KOPT-K1 (cell line): ENCODE data around the gene SH3PXD2A.

Source experiments
- H3K27ac ChIP-seq: fragments of 200-600 bp; sonication (generic); 2 replicates; pipeline ENCODE4 v1.5.1; 2016; ENCODE audit warnings: antibody characterized with exemption, mild to moderate bottlenecking, low read depth, low read length; ENCODE audit not compliant: poor library complexity, severe bottlenecking
- H3K36me3 ChIP-seq: fragments of 200-600 bp; sonication (generic); 2 replicates; pipeline ENCODE4 v1.5.1; 2017; ENCODE audit warnings: antibody characterized with exemption, mild to moderate bottlenecking, low read length, moderate library complexity; ENCODE audit not compliant: insufficient read depth
- H3K9me3 ChIP-seq: fragments of 200-600 bp; sonication (generic); 2 replicates; pipeline ENCODE4 v1.5.1; 2017; ENCODE audit warnings: antibody characterized with exemption, low read length, mild to moderate bottlenecking; ENCODE audit not compliant: insufficient read depth, poor library complexity, severe bottlenecking

Gene SH3PXD2A

DNA sequence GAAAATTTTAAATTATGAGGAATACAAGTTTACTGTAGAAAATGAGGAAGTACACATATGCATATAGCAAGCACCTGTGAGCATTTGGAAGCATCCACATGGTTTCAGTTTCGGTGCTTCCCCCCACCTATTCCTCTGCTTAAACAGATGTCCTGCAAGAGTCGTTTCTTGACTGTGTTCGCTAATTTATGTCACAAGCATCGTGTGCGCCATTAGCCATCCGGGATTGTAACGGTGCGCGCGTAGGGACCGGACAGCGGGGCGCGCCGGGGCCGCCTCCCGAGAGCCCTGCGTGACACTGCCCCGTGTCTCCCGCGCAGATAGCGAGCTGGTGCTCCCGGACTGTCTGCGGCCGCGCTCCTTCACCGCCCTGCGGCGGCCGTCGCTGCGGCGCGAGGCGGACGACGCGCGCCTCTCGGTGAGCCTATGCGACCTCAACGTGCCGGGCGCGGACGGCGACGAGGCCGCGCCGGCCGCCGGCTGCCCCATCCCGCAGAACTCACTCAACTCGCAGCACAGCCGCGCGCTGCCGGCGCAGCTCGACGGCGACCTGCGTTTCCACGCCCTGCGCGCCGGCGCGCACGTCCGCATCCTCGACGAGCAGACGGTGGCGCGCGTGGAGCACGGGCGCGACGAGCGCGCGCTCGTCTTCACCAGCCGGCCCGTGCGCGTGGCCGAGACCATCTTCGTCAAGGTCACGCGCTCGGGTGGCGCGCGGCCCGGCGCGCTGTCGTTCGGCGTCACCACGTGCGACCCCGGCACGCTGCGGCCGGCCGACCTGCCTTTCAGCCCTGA is 271.0 kb downstream of the SH3PXD2A start:
- H3K9me3 ChIP-seq, result no peaks in the 10 kb centered on the region
- H3K36me3 ChIP-seq, result no peaks in the 10 kb centered on the region
- H3K27ac ChIP-seq, result no peak overlapping the region

DNA sequence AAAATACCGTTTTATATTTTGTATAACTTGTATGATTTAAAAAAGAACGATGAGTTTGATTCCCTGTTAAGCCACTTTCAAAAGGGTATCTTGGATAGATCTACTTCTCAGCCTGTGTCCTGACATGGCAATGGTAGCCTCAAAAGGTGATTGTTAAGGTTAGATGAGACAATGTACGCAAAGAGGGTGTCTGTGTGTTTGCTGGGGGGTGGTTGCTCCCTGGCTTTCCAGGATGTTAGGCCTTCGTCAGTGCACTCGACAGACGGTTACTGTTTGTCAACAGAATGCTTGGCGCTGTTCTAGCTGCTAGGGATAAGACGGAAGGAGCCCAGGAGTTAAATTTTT is 271.5 kb downstream of the SH3PXD2A start:
- Histone ChIP-seq H3K36me3 (no peaks in the 10 kb centered on the region), H3K9me3 (no peaks in the 10 kb centered on the region), H3K27ac (no peak overlapping the region)

DNA sequence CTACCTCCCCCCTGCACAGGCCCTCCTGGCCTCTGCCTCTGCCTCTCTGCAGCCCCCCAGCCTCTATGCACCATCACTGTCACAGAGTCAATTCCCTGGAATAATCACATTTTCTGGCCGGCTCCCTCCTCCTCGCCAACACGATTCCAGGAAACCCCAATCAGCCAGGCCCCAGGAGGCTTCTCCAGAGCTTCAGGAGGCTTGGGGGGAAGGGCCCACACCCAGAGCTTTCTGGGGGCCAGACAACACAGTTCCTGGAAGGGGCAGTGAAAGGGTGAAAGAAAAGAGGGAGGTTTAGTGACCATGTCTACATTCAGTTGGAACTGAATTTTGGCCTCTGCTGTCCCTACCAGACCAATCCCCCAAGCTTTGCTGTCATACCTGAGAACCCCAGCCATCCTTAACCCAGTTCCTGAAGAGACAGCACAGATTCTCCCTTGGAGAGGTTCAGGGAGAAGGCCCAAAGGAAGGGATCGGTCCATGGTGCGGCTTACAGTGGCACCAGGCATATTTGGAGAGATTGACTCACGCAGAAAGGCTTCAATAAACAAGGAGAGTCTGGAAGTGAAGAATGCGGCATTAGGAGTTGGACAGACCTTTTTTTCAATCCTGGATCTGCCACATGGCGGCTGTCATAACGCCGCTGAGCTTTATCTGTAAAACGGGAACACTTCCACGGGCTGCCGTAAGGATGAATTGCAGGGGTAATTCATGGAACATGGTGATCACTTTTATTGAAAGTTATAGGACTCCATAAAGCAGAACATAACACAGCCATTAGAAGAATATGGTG is 272.8 kb downstream of the SH3PXD2A start:
- Histone ChIP-seq H3K27ac (no peak overlapping the region), H3K36me3 (no peaks in the 10 kb centered on the region), H3K9me3 (no peaks in the 10 kb centered on the region)

- Histone ChIP-seq H3K36me3 (no peaks in the 10 kb centered on the region), H3K9me3 (no peaks in the 10 kb centered on the region), H3K27ac (no peak overlapping the region)
Measured at GRCh38 chr10:103581499-103581898, 273.9 kb downstream of the SH3PXD2A start.

GRCh38 chr10:103580430-103580829 is 274.9 kb downstream of the SH3PXD2A start:
- no peaks in the 10 kb centered on the region for H3K36me3 ChIP-seq
- no peak overlapping the region for H3K27ac ChIP-seq
- no peaks in the 10 kb centered on the region for H3K9me3 ChIP-seq

DNA sequence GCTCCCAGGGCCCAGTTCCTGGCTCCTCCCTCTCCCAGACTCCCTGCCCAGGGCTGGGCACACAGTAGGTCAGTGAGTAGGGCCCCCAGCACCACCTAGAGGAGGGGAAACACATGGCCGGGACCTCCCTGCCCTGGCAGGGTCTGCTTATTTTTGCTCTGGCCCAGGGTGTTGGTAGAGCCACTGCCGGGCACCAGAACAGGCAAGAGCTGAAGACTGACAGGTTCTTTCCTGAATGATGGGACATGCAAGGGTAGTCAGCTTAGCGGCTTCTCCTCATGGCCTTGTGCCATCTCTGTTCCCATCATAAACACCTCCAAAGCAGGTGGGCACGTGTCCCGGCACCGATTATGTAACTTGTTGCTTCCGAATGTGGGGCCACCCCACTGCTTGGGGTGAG is 275.4 kb downstream of the SH3PXD2A start:
- Histone ChIP-seq H3K9me3 (no peaks in the 10 kb centered on the region), H3K36me3 (no peaks in the 10 kb centered on the region), H3K27ac (no peak overlapping the region)

- Histone ChIP-seq H3K27ac (no peak overlapping the region), H3K9me3 (no peaks in the 10 kb centered on the region), H3K36me3 (no peaks in the 10 kb centered on the region)
Measured at GRCh38 chr10:103578782-103579382, 276.5 kb downstream of the SH3PXD2A start.

- H3K36me3 ChIP-seq, result no peaks in the 10 kb centered on the region
- no peaks in the 10 kb centered on the region for H3K9me3 ChIP-seq
- no peak overlapping the region for H3K27ac ChIP-seq
Measured at GRCh38 chr10:103576862-103577261, 278.5 kb downstream of the SH3PXD2A start.

- Histone ChIP-seq H3K36me3 (no peaks in the 10 kb centered on the region), H3K9me3 (no peaks in the 10 kb centered on the region), H3K27ac (no peak overlapping the region)
Measured at GRCh38 chr10:103576076-103576471, 279.3 kb downstream of the SH3PXD2A start.

GRCh38 chr10:103575416-103576075 is 279.8 kb downstream of the SH3PXD2A start:
- Histone ChIP-seq H3K36me3 (no peaks in the 10 kb centered on the region), H3K9me3 (no peaks in the 10 kb centered on the region), H3K27ac (no peak overlapping the region)

GRCh38 chr10:103574097-103575061 is 281.0 kb downstream of the SH3PXD2A start:
- Histone ChIP-seq H3K9me3 (no peaks in the 10 kb centered on the region), H3K36me3 (no peaks in the 10 kb centered on the region), H3K27ac (no peak overlapping the region)

GRCh38 chr10:103573205-103573487 is 282.2 kb downstream of the SH3PXD2A start:
- no peaks in the 10 kb centered on the region for H3K9me3 ChIP-seq
- H3K36me3 ChIP-seq, result no peaks in the 10 kb centered on the region
- H3K27ac ChIP-seq, result no peak overlapping the region

- H3K27ac ChIP-seq, result no peak overlapping the region
- H3K9me3 ChIP-seq, result no peaks in the 10 kb centered on the region
- no peaks in the 10 kb centered on the region for H3K36me3 ChIP-seq
Measured at GRCh38 chr10:103572347-103573204, 282.8 kb downstream of the SH3PXD2A start.

DNA sequence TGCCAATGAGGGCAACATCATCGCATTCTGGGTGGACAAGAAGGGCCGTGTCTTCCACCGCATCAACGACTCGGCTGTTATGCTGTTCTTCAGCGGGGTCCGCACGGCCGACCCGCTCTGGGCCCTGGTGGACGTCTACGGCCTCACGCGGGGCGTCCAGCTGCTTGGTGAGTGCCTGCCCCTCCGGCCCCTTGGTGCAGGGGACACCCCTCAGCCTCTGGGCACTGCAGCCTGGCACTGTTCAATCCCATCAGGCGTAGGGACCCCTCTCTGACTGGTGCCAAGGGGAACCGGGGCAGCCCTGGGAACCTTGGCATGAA is 283.8 kb downstream of the SH3PXD2A start:
- H3K27ac ChIP-seq, result no peak overlapping the region
- H3K36me3 ChIP-seq, result no peaks in the 10 kb centered on the region
- H3K9me3 ChIP-seq, result no peaks in the 10 kb centered on the region
